Glutamatergic neuron (in vitro differentiated cells): ENCODE measurements around the gene FAM13C. TPM values are rescaled to one million over a fixed set of nuclear protein-coding genes. Genes with fewer than 3 reads are reported as not detected.
"Not testable (repeated sequence)": the region's sequence is repeated elsewhere in the genome, so short reads cannot be mapped to it uniquely, and the experiment has no call there.

Experiments
- DNase-seq: peaks from one replicate; pipeline ENCODE4 v3.0.0; 2022
- H3K27ac Mint-ChIP-seq: one replicate; pipeline ENCODE4 v1.8.0; 2020; ENCODE audit warnings: mild to moderate bottlenecking, mixed read lengths, inconsistent platforms; ENCODE audit not compliant: unreplicated experiment
- H3K27me3 Mint-ChIP-seq: one replicate; pipeline ENCODE4 v1.8.0; 2020; ENCODE audit warnings: mild to moderate bottlenecking, moderate library complexity, mixed read lengths, inconsistent platforms; ENCODE audit not compliant: unreplicated experiment
- H3K36me3 Mint-ChIP-seq: one replicate; pipeline ENCODE4 v1.8.0; 2020; ENCODE audit warnings: mild to moderate bottlenecking, mixed read lengths, inconsistent platforms; ENCODE audit not compliant: unreplicated experiment
- H3K4me1 Mint-ChIP-seq: one replicate; pipeline ENCODE4 v1.8.0; 2020; ENCODE audit warnings: mild to moderate bottlenecking, low read depth, mixed read lengths, inconsistent platforms; ENCODE audit not compliant: unreplicated experiment
- H3K4me3 Mint-ChIP-seq: one replicate; pipeline ENCODE4 v1.8.0; 2020; ENCODE audit warnings: mild to moderate bottlenecking, mixed read lengths, inconsistent platforms; ENCODE audit not compliant: unreplicated experiment
- H3K9me3 Mint-ChIP-seq: one replicate; pipeline ENCODE4 v1.8.0; 2020; ENCODE audit warnings: mild to moderate bottlenecking, moderate library complexity, mixed read lengths, inconsistent platforms; ENCODE audit not compliant: unreplicated experiment
- total RNA-seq: library from RNA; stranded (reverse); fragmentation: NEBNext Ultra II Directional; extraction: Animal tissue kit (Norgen Biotek cat#: 25700); gene quantifications from one replicate; pipeline ENCODE4 v1.2.1, GENCODE V29; 2021; ENCODE audit not compliant: unreplicated experiment
- TF ChIP-seq, protein P1 (sequence below): fragments of 200-600 bp; sonication (generic); IDR thresholded peaks from one replicate; pipeline ENCODE4 v1.5.0; 2021; ENCODE audit not compliant: partially characterized antibody, unreplicated experiment

Gene FAM13C
- total RNA-seq, 1 donor from 2014 or later = 17.8 TPM

DNA sequence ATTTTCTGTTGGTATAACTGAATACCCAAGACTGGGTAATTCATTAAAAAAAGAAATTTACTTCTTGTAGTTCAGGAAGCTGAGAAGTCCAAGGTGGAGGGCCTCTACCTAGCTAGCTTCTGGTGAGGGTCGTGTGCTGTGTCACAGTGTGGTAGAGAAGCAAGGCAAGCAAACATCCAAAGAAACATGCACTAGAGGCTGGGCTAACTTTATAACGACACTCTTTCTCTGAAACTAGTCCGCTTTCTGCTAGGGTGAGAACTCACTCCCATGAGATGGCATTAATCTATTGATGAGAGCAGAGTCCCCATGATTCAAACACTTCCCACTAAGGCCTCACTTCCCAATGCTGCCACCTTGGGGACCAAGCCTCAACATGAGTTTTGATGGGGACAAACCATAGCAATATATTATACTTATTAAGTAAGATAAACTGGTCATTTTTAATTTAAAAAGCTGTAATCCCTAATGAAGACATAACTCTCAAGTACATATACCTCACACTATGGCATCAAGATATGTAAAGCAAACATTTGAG is 135.1 kb downstream of the FAM13C start:
- no peaks in the 10 kb centered on the region for H3K4me1 Mint-ChIP-seq
- H3K27me3 Mint-ChIP-seq = peaks cover 1% of the 10 kb centered on the region
- H3K9me3 Mint-ChIP-seq = no peaks in the 10 kb centered on the region
- H3K36me3 Mint-ChIP-seq = no peaks in the 10 kb centered on the region
- DNase-seq = no peak
- TF ChIP-seq, protein P1, sequence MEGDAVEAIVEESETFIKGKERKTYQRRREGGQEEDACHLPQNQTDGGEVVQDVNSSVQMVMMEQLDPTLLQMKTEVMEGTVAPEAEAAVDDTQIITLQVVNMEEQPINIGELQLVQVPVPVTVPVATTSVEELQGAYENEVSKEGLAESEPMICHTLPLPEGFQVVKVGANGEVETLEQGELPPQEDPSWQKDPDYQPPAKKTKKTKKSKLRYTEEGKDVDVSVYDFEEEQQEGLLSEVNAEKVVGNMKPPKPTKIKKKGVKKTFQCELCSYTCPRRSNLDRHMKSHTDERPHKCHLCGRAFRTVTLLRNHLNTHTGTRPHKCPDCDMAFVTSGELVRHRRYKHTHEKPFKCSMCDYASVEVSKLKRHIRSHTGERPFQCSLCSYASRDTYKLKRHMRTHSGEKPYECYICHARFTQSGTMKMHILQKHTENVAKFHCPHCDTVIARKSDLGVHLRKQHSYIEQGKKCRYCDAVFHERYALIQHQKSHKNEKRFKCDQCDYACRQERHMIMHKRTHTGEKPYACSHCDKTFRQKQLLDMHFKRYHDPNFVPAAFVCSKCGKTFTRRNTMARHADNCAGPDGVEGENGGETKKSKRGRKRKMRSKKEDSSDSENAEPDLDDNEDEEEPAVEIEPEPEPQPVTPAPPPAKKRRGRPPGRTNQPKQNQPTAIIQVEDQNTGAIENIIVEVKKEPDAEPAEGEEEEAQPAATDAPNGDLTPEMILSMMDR = no peak
- H3K27ac Mint-ChIP-seq = no peak overlapping the region
- H3K4me3 Mint-ChIP-seq = no peak overlapping the region

DNA sequence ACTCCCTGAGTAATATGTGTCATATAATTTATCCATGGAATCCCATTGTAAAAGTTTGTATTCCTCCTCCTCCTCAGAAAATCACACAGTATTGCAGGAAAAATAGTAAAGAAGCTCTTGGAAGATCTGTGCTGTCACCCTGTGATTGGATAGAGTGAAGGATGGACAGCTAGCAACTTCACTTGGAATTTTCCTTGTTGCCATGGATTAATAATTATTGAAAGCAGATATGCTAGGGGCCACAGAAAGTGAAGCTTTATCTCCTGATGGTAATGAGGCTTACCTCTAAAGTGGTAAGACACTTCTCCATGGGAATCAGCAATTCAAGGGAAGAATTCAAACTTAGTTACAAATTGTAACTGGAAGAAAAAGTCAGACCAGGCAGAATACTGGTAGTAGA is 137.1 kb downstream of the FAM13C start:
- H3K9me3 Mint-ChIP-seq = no peaks in the 10 kb centered on the region
- TF ChIP-seq, protein P1 = no peak
- no peak overlapping the region for H3K4me3 Mint-ChIP-seq
- peaks cover 1% of the 10 kb centered on the region for H3K27me3 Mint-ChIP-seq
- no peaks in the 10 kb centered on the region for H3K4me1 Mint-ChIP-seq
- DNase-seq = no peak
- no peaks in the 10 kb centered on the region for H3K36me3 Mint-ChIP-seq
- H3K27ac Mint-ChIP-seq = no peak overlapping the region

DNA sequence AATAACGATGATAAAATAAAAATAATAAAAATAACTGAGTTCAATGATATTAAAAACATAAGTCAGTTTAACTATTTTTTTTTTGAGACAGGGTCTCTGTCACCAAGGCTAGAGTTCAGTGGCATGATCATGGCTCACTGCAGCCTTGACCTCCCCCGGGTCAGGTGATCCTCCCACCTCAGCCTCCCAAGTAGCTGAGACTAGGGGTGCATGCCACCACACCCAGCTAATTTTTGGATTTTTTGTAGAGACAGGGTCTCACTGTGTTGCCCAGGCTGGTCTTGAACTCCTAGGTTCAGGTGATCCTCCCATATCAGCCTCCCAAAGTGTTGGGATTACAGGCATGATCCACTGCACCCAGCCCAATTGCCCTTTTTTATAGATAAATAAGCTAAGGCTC is 138.8 kb downstream of the FAM13C start:
- H3K4me1 Mint-ChIP-seq, H3K36me3 Mint-ChIP-seq, DNase-seq, H3K27ac Mint-ChIP-seq, H3K4me3 Mint-ChIP-seq, H3K9me3 Mint-ChIP-seq, H3K27me3 Mint-ChIP-seq: not testable (repeated sequence)

DNA sequence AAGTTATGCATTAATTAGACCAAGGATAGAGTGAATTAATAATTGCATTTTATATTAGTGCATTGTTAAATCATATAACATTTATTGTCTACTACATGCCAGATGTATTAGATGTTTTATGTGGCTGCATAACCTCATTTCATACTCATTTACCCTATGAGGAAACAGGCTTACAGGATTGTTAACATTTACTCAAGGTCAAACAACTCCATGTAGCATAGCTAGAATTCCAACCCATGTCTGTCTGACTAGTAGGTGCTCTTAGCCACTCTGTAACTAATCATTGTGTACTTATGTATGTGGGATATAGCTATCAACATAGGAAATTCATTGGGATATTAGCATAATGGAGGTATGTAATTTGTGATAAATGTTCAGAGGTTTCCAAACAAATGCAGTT is 139.6 kb downstream of the FAM13C start:
- Mint-ChIP-seq H3K4me3 (no peak overlapping the region), H3K36me3 (no peaks in the 10 kb centered on the region), H3K27ac (no peak overlapping the region), H3K9me3 (no peaks in the 10 kb centered on the region), H3K27me3 (peaks cover 1% of the 10 kb centered on the region), H3K4me1 (no peaks in the 10 kb centered on the region)
- DNase-seq = no peak
- TF ChIP-seq, protein P1 = no peak

DNA sequence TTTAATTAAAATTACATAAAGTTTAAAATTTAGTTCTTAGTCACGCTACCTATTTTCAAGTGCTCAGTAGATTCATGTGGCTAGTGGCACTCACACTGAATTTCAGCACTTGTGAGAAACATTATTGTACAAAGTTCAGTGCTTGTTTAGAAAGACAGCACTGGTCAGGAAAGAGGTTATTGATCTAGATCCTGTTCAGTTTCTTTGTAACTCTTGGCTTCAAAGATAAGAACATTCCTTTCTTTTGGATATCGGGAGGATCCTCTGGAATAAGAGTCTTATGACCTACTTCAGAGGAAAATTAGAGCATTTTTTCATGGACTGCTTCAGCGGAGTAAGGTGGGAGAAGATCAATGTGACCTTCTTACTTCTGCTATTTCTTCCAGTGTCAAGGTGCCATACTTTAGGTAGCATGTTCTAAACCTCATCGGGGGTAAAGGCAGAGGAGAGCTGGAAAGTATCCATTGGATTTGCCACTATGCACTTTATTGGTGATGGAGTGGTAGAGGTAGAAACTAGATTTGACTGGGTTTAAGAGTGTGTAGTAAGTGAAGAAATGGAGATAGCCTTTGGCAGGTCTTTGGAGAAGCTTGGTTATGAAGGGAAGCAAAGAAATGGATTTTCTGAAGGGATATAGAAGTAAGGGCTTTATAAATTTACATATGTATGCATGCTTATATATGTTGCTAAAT is 146.0 kb downstream of the FAM13C start:
- TF ChIP-seq, protein P1 = no peak
- no peaks in the 10 kb centered on the region for H3K36me3 Mint-ChIP-seq
- H3K27ac Mint-ChIP-seq = no peak overlapping the region
- H3K9me3 Mint-ChIP-seq = no peaks in the 10 kb centered on the region
- H3K4me3 Mint-ChIP-seq = no peak overlapping the region
- no peaks in the 10 kb centered on the region for H3K4me1 Mint-ChIP-seq
- H3K27me3 Mint-ChIP-seq = no peaks in the 10 kb centered on the region
- no peak for DNase-seq
